Middle frontal gyrus (tissue), 1 donor: ENCODE data around the gene PSEN2.
"Not testable (repeated sequence)": the region's sequence is repeated elsewhere in the genome, so short reads cannot be mapped to it uniquely, and the experiment has no call there.

ENCODE experiments used
- DNase-seq: peaks from one replicate; pipeline ENCODE4 v3.0.0-alpha.2; 2015; ENCODE audit warnings: low spot score; ENCODE audit errors: extremely low spot score

Gene PSEN2

DNA sequence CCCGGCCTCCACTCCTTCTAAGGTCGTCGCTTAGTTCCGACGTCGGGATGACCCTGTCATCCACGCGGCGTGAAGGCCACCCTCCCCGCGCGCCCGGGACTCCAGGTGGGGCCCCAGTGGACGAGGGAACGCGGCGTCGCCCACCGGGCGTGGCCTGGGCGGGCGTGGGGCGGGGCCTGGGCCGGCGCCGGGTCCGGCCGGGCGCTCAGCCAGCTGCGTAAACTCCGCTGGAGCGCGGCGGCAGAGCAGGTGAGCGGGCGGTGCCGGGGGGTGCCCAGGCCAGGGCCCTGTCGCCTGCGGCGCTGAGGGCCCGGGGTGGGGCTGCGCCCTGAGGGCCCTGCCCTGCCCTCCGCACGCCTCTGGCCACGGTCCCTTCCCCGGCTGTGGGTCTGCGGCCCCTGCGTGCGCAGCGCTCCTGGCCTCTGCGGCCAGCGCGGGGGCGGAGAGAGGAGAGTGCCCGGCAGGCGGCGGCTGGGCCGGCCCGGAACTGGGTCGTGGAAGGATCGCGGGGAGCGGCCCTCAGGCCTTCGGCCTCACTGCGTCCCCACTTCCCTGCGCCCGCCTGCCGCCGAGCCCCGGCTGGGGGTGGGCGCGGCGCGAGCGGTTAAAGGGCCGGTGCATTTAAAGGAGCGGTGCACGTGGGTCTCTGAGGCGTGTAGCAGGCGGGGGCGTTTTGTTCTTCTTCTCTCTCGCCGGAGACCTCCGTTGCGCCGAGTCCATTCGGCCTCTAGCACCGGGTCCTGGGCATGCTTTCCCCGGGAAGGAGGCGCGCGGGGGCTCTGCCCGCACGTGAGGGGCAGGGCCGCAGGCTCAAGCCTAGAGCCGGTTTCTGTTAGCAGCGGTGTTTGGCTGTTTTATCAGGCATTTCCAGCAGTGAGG, at the start of gene PSEN2:
TSS of gene PSEN2 (plus strand) at position 216 of the 879 bp plus-strand sequence. CDS start 11,292 bp downstream, outside the sequence.
- DNase-seq = no peak

GRCh38 chr1:226820941-226821718, 49.3 kb upstream of the PSEN2 start:
- no peak for DNase-seq

- no peak for DNase-seq
Measured at GRCh38 chr1:226821719-226822085, 48.7 kb upstream of the PSEN2 start.

DNA sequence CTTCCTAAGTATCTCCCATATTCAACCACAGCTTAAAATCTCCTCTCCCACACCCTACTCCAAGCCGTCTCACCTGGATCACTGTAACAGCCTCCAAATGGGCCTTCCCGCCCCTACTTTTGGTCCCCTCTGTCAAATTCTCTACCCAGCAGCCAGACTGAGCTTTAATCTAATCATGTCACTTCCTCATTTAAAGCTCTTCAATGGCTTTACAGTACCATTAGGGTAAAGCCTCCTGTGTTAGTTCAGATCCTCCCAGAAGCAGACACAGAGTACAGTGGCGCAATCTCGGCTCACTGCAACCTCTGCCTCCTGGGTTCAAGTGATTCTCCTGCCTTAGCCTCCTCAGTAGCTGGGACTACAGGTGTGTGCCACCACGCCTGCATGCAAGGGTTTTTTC, 46.8 kb upstream of the PSEN2 start:
- no peak for DNase-seq

- no peak for DNase-seq
Measured at GRCh38 chr1:226825037-226825745, 45.2 kb upstream of the PSEN2 start.

GRCh38 chr1:226825746-226826100, 44.7 kb upstream of the PSEN2 start:
- DNase-seq = no peak

- DNase-seq = no peak
Measured at GRCh38 chr1:226826479-226827261, 43.7 kb upstream of the PSEN2 start.

- no peak for DNase-seq
Measured at GRCh38 chr1:226827458-226827857, 43.0 kb upstream of the PSEN2 start.

DNA sequence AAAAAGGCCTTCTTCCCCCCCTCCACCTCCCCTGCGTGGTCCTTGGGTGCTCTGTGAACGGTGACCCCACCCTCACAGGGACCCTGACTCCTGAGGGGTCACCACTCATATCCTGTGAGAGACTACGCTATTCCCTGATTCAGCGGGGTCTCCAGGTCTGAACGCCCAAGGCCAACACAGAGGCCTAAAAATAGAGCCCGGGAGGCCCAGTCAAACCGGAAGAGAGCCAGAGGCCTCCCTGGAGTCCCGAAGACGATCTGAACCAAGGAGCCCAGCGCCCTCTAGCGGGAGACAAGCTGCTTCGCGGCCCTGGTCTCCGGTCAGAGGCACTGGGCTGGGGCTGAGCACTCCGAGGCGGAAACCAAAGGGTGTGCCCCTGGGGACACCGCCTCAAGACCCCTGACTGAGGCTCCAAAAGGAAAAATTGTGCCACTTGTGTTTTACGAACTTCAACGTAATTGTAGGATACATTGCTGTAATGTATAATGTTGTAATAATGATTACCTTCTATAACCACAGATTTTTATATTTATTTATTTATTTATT, 42.4 kb upstream of the PSEN2 start:
- DNase-seq = peak; percentile 84

GRCh38 chr1:226829105-226829504, 41.3 kb upstream of the PSEN2 start:
- no peak for DNase-seq

DNA sequence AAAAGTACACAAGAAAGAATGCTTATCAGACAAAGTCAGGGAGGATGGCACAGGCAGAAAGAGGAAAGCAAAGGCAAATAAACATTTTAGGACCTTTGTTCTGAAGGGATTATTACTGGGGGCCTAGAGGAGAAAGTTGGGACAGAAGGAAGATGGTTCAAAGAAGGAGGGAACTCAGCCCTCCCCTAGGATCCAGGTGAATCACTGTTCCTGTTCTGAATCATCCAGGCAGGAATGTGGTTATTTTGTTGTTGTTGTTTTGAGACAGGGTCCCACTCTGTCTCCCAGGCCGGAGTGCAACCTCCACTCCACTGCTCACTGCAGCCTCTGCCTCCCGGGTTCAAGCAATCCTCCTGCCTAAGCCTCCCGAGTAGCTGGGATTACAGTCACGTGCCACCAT, 38.5 kb upstream of the PSEN2 start:
- no peak for DNase-seq

DNA sequence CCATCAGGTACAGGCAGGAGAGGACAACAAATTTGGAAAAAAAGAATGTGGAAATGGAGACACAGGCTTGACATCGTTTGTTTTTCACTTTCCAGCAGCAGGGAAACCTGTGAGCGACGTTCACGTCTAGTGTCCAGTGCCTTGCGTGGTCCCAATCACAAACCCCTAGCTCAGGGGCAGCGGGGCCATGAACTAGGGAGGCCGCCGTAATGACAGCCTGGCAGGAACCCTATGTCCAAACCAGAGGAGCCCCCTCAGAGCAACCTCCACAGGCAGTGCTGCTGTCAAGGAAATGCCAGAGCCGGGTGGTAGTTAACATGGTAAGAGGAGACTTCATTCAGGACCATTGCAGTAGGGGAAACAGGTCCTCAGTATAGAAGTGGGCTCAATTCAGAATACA, 37.8 kb upstream of the PSEN2 start:
- no peak for DNase-seq

GRCh38 chr1:226834179-226834578, 36.2 kb upstream of the PSEN2 start:
- not testable (repeated sequence) for DNase-seq

- not testable (repeated sequence) for DNase-seq
Measured at GRCh38 chr1:226835396-226835795, 35.0 kb upstream of the PSEN2 start.

- not testable (repeated sequence) for DNase-seq
Measured at GRCh38 chr1:226837966-226838365, 32.5 kb upstream of the PSEN2 start.

DNA sequence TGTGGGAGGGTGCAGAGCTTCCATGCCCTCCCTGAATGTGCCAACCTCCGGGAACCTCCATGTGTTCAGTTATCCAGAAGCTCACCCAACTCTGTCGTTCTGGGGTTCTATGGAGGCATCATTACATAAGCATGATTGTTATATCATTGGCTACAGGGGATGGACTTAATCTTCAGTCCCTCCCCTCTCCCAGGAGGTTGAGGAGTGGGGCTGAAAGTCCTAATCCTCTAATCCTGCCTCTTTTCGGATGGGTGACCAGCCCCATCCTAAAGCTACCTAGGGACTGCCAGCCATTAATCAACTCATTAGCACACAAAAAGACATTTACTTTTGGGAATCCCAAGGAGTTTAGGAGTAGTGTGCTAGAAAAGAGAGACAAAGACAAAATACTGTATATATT, 32.0 kb upstream of the PSEN2 start:
- DNase-seq = no peak

DNA sequence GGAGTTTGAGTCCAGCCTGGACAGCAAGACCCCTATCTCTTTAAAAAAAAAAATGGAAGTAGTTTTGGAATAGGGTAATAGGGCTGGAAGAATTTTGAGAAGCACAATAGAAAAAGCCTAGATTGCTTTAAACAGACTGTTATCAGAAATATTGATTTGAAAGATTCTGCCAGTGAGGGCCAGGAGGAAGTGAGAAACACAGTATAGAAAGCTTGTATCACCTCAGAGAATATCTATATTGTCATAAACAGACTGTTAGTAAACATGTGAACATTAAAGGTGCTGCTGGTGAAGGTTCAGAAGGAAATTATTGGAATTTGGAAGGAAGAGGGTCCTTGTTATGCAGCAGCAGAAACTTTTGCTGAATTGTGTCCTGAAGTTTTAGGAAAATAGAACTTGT, 24.8 kb upstream of the PSEN2 start:
- no peak for DNase-seq

GRCh38 chr1:226846786-226847185, 23.6 kb upstream of the PSEN2 start:
- DNase-seq = no peak

- DNase-seq = not testable (repeated sequence)
Measured at GRCh38 chr1:226854548-226854947, 15.9 kb upstream of the PSEN2 start.

DNA sequence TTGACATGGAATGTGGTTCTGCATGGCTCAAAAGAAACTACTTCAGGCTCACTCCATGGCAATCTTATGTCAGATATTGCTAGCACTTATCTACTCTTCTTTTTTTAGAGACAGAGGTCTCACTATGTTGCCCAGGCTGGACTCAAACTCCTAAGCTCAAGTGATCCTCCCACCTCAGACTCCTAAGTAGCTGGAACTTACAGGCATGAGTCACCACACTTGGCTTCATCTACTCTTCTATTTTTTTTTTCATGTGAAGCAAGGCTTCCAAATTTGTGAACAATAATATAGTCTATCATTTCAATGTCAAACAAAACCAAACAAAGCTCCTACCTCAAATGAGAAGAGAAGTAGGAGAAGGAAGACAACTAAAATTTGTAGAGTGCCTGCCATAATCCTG, 7.5 kb upstream of the PSEN2 start:
- DNase-seq = no peak

DNA sequence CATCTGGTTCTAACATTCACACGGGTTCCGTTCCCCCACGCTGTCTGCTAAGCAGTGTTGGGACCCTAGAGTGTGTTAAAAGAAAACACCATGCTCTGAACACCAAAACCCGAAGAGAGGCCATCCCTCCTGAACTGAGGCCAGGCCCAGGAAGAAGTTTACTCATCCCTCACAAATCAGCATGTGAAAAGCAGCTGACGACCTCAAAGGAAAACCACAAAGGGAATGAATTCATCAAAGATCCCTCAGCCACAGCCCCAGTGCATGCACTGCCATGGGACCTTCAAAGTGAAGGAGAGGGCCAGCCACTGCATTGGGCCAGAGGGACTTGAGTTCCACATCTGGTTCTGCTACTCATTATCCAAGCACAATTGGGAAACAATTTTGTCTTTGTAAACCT, 7.0 kb upstream of the PSEN2 start:
- no peak for DNase-seq
